ENCODE data around the gene RAD51B.

The RAD51B gene

GRCh38 chr14:68569970-68570409, 750.4 kb downstream of the RAD51B start:
- DNase-seq, result no peak

GRCh38 chr14:68571114-68571591, 751.6 kb downstream of the RAD51B start:
- no peak for DNase-seq

GRCh38 chr14:68571928-68572525, 752.4 kb downstream of the RAD51B start:
- DNase-seq, result no peak

GRCh38 chr14:68573126-68573525, 753.5 kb downstream of the RAD51B start:
- DNase-seq, result no peak

- no peak for DNase-seq
Observed at GRCh38 chr14:68573722-68574121, 754.1 kb downstream of the RAD51B start.

GRCh38 chr14:68574461-68574860, 754.9 kb downstream of the RAD51B start:
- no peak for DNase-seq

GRCh38 chr14:68574906-68575305, 755.3 kb downstream of the RAD51B start:
- DNase-seq, result no peak

GRCh38 chr14:68575426-68575825, 755.8 kb downstream of the RAD51B start:
- no peak for DNase-seq

- no peak for DNase-seq
Observed at GRCh38 chr14:68576031-68576430, 756.5 kb downstream of the RAD51B start.

- DNase-seq, result no peak
Observed at GRCh38 chr14:68576496-68577244, 757.1 kb downstream of the RAD51B start.

GRCh38 chr14:68577802-68578541, 758.4 kb downstream of the RAD51B start:
- peak; percentile 9 for DNase-seq

GRCh38 chr14:68578597-68578996, 759.0 kb downstream of the RAD51B start:
- DNase-seq, result no peak

- no peak for DNase-seq
Observed at GRCh38 chr14:68580096-68580645, 760.6 kb downstream of the RAD51B start.

GRCh38 chr14:68580671-68581070, 761.1 kb downstream of the RAD51B start:
- DNase-seq, result no peak

- no peak for DNase-seq
Observed at GRCh38 chr14:68583548-68584280, 764.1 kb downstream of the RAD51B start.

- no peak for DNase-seq
Observed at GRCh38 chr14:68584786-68585185, 765.2 kb downstream of the RAD51B start.

- DNase-seq, result no peak
Observed at GRCh38 chr14:68585690-68586089, 766.1 kb downstream of the RAD51B start.

- no peak for DNase-seq
Observed at GRCh38 chr14:68586896-68587751, 767.5 kb downstream of the RAD51B start.

GRCh38 chr14:68587931-68588330, 768.4 kb downstream of the RAD51B start:
- DNase-seq, result no peak

GRCh38 chr14:68589447-68590200, 770.0 kb downstream of the RAD51B start:
- no peak for DNase-seq

- no peak for DNase-seq
Observed at GRCh38 chr14:68590201-68590522, 770.6 kb downstream of the RAD51B start.

Measured in CD4-positive, alpha-beta T cell treated with Interleukin-21 for 1 hour (primary cell).